Subcutaneous abdominal adipose tissue (tissue), 5 donors: Measurements from ENCODE around the gene ANKZF1.
A peak's percentile ranks its signal among the peaks of the same experiment; 100 is the strongest.

Source experiments
- H3K27ac ChIP-seq: one replicate; pipeline ENCODE4 v1.7.0; 2013; ENCODE audit warnings: low read depth, mild to moderate bottlenecking, inconsistent platforms, low read length, moderate library complexity
- H3K27me3 ChIP-seq, 5 donors: one replicate each; pipeline ENCODE4 v1.7.0; 2013; ENCODE audit warnings: low read length in 5 of 5, inconsistent platforms in 1 of 5; ENCODE audit not compliant: control insufficient read depth in 5 of 5, insufficient read depth in 4 of 5
- H3K36me3 ChIP-seq, 5 donors: one replicate each; pipeline ENCODE4 v1.7.0; 2013; ENCODE audit warnings: low read length in 5 of 5; ENCODE audit not compliant: control insufficient read depth in 5 of 5, insufficient read depth in 5 of 5
- H3K4me1 ChIP-seq, 5 donors: one replicate each; pipeline ENCODE4 v1.7.0; 2013; ENCODE audit warnings: low read length in 5 of 5, mild to moderate bottlenecking in 3 of 5, moderate library complexity in 1 of 5; ENCODE audit not compliant: control insufficient read depth in 5 of 5, insufficient read depth in 5 of 5
- H3K4me3 ChIP-seq, 5 donors: one replicate each; pipeline ENCODE4 v1.7.0; 2013; ENCODE audit warnings: low read length in 5 of 5, low read depth in 1 of 5
- H3K9ac ChIP-seq, 5 donors: one replicate each; pipeline ENCODE4 v1.7.0; 2013; ENCODE audit warnings: low read length in 5 of 5, mild to moderate bottlenecking in 4 of 5, moderate library complexity in 3 of 5
- H3K9me3 ChIP-seq, 5 donors: one replicate each; pipeline ENCODE4 v1.7.0; 2013; ENCODE audit warnings: low read length in 5 of 5; ENCODE audit not compliant: control insufficient read depth in 5 of 5
- donor health status: healthy.
- donor health status: healthy.
- donor health status: healthy.
- donor health status: healthy.
- donor health status: healthy.

The ANKZF1 gene

DNA sequence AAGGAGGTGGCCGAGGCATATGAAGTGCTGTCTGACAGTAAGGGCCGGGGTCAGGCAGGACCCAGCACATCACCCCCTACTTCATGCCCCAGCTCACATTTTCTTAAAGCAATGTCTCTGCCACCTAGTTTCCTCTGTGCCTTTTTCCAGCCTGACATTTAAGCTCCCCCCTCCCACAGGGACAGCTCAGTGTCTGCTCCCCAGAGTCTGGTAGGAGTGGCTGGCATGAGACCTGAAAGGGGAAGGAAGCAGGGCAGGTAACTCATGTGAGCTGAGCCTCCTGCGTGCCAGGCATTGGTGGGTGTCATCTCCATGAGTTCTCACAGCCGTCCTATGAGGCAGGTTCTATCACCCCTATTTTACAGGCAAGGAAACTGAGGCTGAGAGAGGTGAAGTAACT is 51.0 kb downstream of the ANKZF1 start:
- Histone ChIP-seq H3K36me3 (peaks cover 0 to 53% (median 51%) of the 10 kb centered on the region in 5 donors), H3K27ac (peak overlapping the region; percentile 95), H3K27me3 (no peaks in the 10 kb centered on the region), H3K9ac (no peak overlapping the region), H3K9me3 (no peaks in the 10 kb centered on the region), H3K4me3 (peak overlapping the region in 1 of 5 donors; percentile 82), H3K4me1 (peaks cover 6 to 31% (median 29%) of the 10 kb centered on the region in 5 donors)

DNA sequence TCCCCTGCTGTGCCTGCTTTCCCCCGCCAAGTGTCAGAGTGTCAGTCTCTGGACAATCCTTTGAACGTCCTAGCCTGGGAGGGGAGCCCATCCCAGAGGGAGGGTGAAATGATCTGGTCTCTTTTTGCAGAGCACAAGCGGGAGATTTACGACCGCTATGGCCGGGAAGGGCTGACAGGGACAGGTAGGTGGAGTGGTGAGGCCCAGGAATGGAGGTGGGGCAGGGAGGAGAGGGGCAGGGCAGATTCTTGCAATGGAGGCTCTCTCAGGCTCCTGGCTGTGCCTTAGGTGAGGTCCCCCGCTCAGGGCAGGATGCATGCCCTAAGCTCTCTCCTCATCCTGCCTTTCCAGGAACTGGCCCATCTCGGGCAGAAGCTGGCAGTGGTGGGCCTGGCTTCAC is 52.0 kb downstream of the ANKZF1 start:
- Histone ChIP-seq H3K27ac (no peak overlapping the region), H3K4me3 (no peak overlapping the region), H3K27me3 (no peaks in the 10 kb centered on the region), H3K36me3 (peaks cover 0 to 60% (median 53%) of the 10 kb centered on the region in 5 donors), H3K9me3 (no peaks in the 10 kb centered on the region), H3K4me1 (peaks cover 6 to 38% (median 35%) of the 10 kb centered on the region in 5 donors), H3K9ac (no peak overlapping the region)

DNA sequence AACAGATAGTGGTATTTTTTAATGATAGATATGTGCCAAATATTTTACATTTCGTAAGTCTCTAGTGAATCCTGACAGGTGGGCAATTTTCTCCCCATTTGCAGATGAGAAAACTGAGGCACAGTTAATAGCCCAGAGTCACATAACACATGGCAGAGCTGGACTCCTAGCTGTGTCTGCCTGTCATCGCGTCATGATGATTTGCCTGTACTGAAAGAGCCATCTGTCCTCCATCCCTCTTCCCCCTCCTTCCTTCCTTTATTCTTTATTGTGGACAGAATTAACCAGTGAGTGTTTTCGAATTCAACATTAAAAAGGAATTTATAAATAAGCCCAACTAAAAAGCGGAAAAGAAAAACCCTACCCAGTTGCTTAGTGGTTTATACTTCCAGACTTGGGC is 52.8 kb downstream of the ANKZF1 start:
- Histone ChIP-seq H3K9me3 (no peaks in the 10 kb centered on the region), H3K36me3 (peaks cover 0 to 63% (median 53%) of the 10 kb centered on the region in 5 donors), H3K4me3 (no peak overlapping the region), H3K27me3 (no peaks in the 10 kb centered on the region), H3K27ac (no peak overlapping the region), H3K9ac (no peak overlapping the region), H3K4me1 (peaks cover 6 to 41% (median 36%) of the 10 kb centered on the region in 5 donors)

DNA sequence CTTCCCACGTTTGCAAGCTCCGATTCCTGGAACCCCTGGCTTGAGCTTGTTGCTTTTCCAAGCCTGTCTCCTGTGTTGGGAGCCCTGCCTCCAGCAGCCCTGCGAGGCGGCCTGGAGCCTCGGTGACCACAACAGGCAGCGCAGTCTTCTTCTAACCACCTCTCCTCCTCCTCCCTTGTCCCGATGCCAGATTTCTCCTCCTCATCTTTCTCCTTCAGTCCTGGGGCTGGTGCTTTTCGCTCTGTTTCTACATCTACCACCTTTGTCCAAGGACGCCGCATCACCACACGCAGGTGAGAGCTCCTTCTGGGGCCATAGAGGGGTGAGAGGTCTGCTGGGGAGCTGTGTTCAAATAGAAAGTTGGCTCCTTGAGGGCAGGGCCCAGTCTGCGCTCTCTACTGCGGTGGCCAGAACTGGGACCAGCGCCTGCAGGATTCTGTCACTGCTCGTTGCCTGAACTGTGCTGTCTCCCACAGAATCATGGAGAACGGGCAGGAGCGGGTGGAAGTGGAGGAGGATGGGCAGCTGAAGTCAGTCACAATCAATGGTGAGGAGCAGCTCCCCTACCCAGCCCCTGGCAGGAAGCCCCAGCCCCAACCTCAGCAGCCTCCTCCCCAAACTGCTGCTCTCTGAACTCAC is 53.5 kb downstream of the ANKZF1 start:
- H3K27me3 ChIP-seq, result no peaks in the 10 kb centered on the region
- H3K9me3 ChIP-seq, result no peaks in the 10 kb centered on the region
- H3K4me1 ChIP-seq, result peaks cover 4 to 37% (median 31%) of the 10 kb centered on the region in 5 donors
- H3K27ac ChIP-seq, result no peak overlapping the region
- no peak overlapping the region for H3K9ac ChIP-seq
- H3K4me3 ChIP-seq, result no peak overlapping the region
- H3K36me3 ChIP-seq, result peaks cover 0 to 63% (median 53%) of the 10 kb centered on the region in 5 donors

DNA sequence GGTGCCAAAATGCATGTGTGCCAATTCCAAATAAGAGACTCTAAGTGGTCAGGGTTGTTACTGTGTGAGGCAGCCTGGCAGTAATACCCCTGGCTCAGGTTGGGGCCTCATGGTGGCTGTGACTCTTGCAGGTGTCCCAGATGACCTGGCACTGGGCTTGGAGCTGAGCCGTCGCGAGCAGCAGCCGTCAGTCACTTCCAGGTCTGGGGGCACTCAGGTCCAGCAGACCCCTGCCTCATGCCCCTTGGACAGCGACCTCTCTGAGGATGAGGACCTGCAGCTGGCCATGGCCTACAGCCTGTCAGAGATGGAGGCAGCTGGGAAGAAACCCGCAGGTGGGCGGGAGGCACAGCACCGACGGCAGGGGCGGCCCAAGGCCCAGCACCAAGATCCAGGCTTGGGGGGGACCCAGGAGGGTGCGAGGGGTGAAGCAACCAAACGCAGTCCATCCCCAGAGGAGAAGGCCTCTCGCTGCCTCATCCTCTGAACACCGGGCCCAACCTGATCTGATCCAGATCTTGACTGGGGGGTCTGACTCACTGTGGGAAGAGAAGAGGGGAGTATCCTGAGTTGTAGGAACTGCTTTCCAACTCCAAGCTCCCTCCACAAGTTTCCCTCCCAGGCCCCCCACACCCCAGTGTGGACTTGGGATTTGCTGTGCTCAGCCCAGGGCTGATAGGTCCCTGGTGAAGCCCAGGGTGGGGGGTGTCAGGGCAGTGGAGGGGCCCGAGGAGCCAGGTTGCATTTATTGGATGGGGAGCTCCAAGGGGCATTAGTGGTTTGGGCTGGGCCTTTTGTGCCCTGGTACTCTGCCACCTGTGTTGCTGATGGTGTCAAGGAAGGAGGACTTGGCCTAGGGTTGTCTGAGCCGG is 55.1 kb downstream of the ANKZF1 start:
- Histone ChIP-seq H3K36me3 (peaks cover 0 to 63% (median 53%) of the 10 kb centered on the region in 5 donors), H3K9ac (no peak overlapping the region), H3K4me1 (peaks cover 2 to 35% (median 26%) of the 10 kb centered on the region in 5 donors), H3K27me3 (no peaks in the 10 kb centered on the region), H3K9me3 (no peaks in the 10 kb centered on the region), H3K27ac (peak overlapping the region; percentile 30), H3K4me3 (no peak overlapping the region)

DNA sequence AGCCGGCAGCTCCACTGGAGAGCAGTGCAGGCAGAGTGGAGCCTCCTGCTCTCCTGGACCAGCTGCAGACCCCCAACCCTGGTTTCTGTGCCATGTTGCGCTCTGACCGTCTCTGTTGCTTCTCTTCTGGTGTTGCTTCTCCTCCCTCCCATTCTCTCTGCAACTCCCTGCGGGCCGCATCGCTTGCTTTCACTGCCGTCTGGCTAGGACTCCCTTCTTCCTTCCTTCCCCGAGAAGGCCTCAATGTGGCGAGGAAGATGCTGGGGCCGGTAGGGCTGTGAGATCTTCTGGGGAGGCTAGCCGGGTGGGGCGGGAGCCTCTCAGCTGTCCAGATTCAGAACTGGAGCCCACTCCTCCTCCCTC is 55.7 kb downstream of the ANKZF1 start:
- Histone ChIP-seq H3K9me3 (no peaks in the 10 kb centered on the region), H3K4me1 (peaks cover 0 to 34% (median 25%) of the 10 kb centered on the region in 5 donors), H3K4me3 (no peak overlapping the region), H3K27me3 (no peaks in the 10 kb centered on the region), H3K9ac (no peak overlapping the region), H3K36me3 (peaks cover 0 to 63% (median 52%) of the 10 kb centered on the region in 5 donors), H3K27ac (peak overlapping the region; percentile 30)

DNA sequence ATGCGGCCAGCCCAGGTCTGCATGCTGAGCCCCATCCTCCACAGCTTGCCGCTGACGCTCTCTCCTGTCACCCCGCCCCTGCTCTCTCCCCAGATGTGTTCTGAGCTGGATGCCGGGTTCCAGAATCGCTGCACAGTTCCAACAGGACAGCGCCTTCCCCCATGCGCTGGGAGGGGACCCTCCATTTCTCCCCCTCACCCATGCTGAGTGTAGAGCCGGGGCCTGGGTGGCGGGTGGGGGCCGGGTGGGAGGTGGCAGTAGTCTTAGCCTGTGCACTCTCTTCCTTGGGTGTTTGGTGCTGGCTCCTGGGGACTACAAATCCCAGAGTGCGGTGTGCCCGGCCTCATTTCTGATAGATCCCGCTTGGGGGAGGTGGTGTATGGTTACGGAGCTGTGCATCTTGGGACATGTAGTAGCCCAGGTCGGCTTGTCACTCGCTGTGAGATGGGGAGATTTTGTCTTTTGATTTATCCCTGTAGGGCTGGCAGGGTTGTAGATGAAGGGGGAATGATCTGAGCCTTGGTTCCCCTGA is 56.4 kb downstream of the ANKZF1 start:
- no peak overlapping the region for H3K4me3 ChIP-seq
- no peaks in the 10 kb centered on the region for H3K27me3 ChIP-seq
- H3K36me3 ChIP-seq, result peaks cover 0 to 59% (median 51%) of the 10 kb centered on the region in 5 donors
- H3K4me1 ChIP-seq, result peaks cover 0 to 31% (median 23%) of the 10 kb centered on the region in 5 donors
- peak overlapping the region; percentile 46 for H3K27ac ChIP-seq
- no peaks in the 10 kb centered on the region for H3K9me3 ChIP-seq
- H3K9ac ChIP-seq, result no peak overlapping the region
